ENCODE data around the gene LRRC74B.
"Not testable (repeated sequence)": the region's sequence is repeated elsewhere in the genome, so short reads cannot be mapped to it uniquely, and the experiment has no call there.

LRRC74B gene

GRCh38 chr22:21045585-21046294, at the start of gene LRRC74B:
Gene LRRC74B (plus strand): TSS chr22:21045946. CDS start chr22:21045987, 41 bp downstream.
- H3K9me3 Mint-ChIP-seq: no peaks in the 10 kb centered on the region
- DNase-seq (ENCODE audit: low spot score in 2 of 2): peak; percentile 68 to 71
- H3K27me3 Mint-ChIP-seq: peaks cover 13% of the 10 kb centered on the region
- H3K4me1 Mint-ChIP-seq: peaks cover 21% of the 10 kb centered on the region
- peak within 1 kb of the TSS; percentile 91 for H3K27ac Mint-ChIP-seq
- H3K4me3 Mint-ChIP-seq: peak within 1 kb of the TSS; percentile 77
- ATAC-seq (ENCODE audit: low read depth): peak; percentile 97
- no peaks in the 10 kb centered on the region for H3K36me3 Mint-ChIP-seq

DNA sequence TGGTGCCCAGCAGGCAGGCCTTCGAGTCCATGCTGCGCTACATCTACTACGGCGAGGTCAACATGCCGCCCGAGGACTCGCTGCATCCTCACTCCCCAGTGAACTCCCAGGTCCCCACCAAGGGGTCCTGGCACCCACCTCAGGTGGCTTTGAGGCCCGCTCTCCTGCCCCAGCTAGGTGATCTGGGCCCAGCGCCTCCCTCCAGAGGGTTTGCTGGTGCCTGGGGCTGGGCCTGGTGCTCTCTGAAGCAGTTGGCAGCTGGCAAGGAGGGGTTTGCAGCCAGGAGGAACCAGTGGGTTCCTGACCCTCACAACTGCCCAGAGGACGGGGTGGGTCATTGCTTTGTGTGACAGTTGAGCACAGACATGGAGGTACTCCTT, 49.7 kb upstream of the LRRC74B start:
- H3K4me1 Mint-ChIP-seq: peaks cover under 1% of the 10 kb centered on the region

DNA sequence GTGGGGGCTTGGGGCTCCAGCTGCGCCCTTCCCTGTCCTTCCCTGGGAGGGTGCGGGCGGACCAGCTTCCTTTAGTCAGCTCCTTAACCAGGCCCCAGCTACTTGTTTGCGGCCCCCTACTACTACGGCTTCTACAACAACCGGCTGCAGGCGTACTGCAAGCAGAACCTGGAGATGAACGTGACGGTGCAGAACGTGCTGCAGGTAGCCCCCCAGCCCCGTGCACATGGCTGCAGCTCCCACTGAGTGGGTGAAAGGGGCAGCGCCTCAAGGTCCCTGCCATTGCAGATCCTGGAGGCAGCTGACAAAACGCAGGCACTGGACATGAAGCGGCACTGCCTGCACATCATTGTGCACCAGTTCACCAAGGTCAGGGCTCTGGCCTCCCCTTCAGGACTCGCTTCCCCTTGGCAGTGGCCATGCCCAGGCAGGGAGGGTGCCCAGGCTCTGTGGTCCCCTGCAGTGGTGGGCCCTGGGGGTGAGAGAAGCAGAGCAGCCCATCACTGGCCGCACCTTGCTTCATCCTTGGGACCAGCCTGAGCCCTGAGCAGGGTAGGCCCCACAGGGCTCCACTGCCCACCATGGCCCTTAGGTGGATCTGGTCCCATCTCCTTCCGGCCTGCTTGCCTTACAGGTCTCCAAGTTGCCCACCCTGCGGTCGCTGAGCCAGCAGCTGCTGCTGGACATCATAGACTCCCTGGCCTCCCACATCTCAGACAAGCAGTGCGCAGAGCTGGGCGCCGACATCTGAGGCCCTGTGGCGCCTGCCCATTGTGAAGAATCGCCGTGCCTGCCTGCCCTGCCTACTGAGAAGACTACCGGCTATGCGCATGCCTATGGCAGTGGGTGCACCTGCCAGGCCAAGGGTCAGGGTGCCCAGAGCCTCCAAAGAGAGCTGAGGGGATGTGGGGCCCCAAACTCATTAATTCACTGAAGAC, 48.9 kb upstream of the LRRC74B start:
- Mint-ChIP-seq H3K4me1 (peaks cover 6% of the 10 kb centered on the region), H3K36me3 (peaks cover 4% of the 10 kb centered on the region), H3K27me3 (no peaks in the 10 kb centered on the region), H3K4me3 (no peak overlapping the region), H3K27ac (no peak overlapping the region), H3K9me3 (no peaks in the 10 kb centered on the region)
- ATAC-seq (ENCODE audit: low read depth) (no peak), DNase-seq (ENCODE audit: low spot score in 2 of 2) (no peak)

More for the DNA sequence above, 49.7 kb upstream of the LRRC74B start:
- Mint-ChIP-seq H3K9me3 (no peaks in the 10 kb centered on the region), H3K27ac (no peak overlapping the region), H3K27me3 (no peaks in the 10 kb centered on the region), H3K36me3 (peaks cover 2% of the 10 kb centered on the region), H3K4me3 (no peak overlapping the region)
- DNase-seq (ENCODE audit: low spot score in 2 of 2) (no peak), ATAC-seq (ENCODE audit: low read depth) (no peak)

- ATAC-seq (ENCODE audit: low read depth) (no peak), DNase-seq (ENCODE audit: low spot score in 2 of 2) (no peak)
- H3K36me3 Mint-ChIP-seq: peaks cover 2% of the 10 kb centered on the region
- H3K27ac Mint-ChIP-seq: no peak overlapping the region
- no peaks in the 10 kb centered on the region for H3K27me3 Mint-ChIP-seq
- H3K9me3 Mint-ChIP-seq: no peaks in the 10 kb centered on the region
- H3K4me3 Mint-ChIP-seq: no peak overlapping the region
- H3K4me1 Mint-ChIP-seq: peaks cover 7% of the 10 kb centered on the region
These were observed 48.0 kb upstream of the LRRC74B start for GRCh38 chr22:20997536-20998257.

GRCh38 chr22:20998411-20999336, 47.1 kb upstream of the LRRC74B start:
- no peak for ATAC-seq (ENCODE audit: low read depth)
- Mint-ChIP-seq H3K9me3 (no peaks in the 10 kb centered on the region), H3K27me3 (no peaks in the 10 kb centered on the region), H3K4me3 (no peak overlapping the region), H3K4me1 (peaks cover 13% of the 10 kb centered on the region), H3K36me3 (peaks cover 2% of the 10 kb centered on the region), H3K27ac (no peak overlapping the region)
- no peak for DNase-seq (ENCODE audit: low spot score in 2 of 2)

DNA sequence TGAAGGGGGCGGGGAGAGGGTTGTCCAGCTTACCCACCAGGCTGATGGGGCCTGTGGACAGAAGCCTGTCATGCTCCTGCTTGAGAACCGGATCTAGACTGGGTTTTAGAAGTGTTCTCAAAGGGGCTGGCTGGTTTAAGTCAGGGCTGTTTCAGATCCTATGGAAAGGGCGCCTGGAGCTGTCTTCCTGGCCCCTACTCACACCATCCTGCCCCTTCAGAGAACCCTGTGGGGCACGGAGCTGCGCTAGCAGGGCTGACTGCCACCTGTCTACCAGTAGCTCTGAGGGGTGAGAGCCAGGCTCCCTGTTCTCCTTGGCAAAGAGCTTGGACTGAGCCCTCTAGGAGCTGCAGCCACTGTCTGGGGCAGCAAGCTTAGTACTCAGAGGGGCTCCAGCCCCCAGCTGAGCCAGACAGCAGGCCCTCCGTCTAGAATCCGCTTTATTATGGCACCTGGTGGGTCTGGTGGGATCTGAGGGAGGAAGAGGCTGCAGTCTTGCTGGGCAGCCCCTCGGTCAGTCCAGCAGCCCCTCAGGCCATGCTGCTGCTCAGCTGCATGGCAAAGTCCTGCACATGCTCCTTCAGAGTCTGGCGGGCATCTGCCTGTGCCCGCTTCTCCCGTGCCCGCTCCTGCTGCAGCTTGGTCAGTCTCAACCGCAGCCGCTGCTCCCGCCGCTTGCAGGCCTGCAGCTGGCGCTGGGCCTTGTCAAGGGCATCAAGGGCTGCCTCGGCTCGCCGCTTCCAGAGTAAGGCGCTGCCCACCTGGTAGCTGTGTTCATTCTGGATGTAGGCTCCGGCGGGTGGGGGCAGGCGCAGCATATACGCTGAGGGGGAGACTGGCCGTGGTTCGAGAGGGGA, 46.2 kb upstream of the LRRC74B start:
- Mint-ChIP-seq H3K27me3 (no peaks in the 10 kb centered on the region), H3K9me3 (no peaks in the 10 kb centered on the region), H3K36me3 (peaks cover 2% of the 10 kb centered on the region), H3K4me3 (peak overlapping the region; percentile 37), H3K4me1 (peaks cover 13% of the 10 kb centered on the region), H3K27ac (peak overlapping the region; percentile 88)
- no peak for ATAC-seq (ENCODE audit: low read depth)
- no peak for DNase-seq (ENCODE audit: low spot score in 2 of 2)

DNA sequence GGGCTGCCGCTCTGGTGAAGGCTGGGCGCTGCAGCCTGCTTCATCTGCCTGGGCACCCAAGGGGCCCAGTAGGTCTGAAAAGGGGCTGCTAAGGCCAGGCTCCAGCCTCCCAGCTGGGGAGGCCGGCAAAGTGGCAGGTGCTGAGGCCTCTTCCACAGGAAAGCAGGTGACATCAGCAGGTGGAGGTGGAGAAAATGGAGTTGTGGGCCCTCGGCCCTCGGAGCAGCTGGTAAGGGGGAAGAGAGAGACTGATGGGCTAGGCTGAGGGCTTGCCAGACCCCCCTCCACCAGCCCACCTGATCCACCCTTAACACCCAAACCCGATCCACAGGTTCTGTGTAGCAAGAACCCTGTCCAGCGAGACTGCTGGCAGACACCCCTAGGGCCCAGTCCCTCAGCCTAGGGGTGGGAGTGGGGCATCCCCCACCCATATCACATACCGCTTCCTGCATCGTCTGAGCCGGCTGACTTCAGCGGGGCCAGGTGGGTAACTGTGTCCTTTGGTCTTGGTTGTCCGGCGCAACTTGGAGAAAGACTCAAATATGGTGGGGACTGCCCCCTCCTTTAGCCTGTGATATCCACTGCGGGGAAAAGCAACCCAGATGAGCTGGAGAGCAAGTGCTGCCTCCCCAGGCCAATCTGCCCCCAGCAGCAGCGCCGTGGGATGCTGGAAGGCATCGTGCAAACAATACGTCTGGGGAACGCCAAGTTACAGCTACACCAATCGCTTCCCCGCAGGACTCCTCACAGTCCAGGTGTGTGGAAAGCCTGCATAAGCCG, 45.3 kb upstream of the LRRC74B start:
- DNase-seq (ENCODE audit: low spot score in 2 of 2) (no peak), ATAC-seq (ENCODE audit: low read depth) (no peak)
- peaks cover 2% of the 10 kb centered on the region for H3K36me3 Mint-ChIP-seq
- peak overlapping the region; percentile 98 for H3K27ac Mint-ChIP-seq
- H3K4me3 Mint-ChIP-seq: peak overlapping the region; percentile 86
- no peaks in the 10 kb centered on the region for H3K27me3 Mint-ChIP-seq
- H3K4me1 Mint-ChIP-seq: peaks cover 13% of the 10 kb centered on the region
- no peaks in the 10 kb centered on the region for H3K9me3 Mint-ChIP-seq

DNA sequence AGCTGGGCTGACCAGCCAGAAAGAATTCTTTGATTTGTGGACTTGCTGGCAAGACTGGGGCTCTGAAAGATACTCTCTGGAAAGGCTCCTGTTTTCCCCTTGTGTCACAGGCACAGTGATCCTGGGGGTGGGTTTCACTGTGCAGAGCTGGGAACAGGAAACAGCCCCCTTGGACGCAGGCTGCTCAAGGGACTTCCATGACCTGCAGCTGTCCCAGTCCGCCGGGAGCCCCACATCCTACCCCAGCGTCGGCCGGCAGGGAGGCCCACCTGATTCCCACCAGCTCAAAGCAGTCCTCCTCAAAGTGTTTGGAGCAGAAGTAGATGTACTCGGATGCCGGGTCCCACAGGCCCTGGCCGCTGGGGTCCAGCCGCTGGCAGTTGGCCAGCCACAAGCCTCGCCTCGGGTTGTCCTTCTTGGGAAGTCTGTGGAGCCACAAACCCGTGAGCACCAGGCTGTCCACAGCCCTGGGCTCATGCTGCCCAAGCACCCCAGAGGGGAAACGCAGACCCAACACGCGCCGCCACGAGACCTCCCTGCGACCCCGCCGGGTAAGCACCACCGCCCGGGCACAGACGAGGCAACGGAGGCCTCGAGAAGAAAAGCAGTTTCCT, 44.7 kb upstream of the LRRC74B start:
- ATAC-seq (ENCODE audit: low read depth): no peak
- H3K9me3 Mint-ChIP-seq: no peaks in the 10 kb centered on the region
- H3K4me3 Mint-ChIP-seq: peak overlapping the region; percentile 86
- H3K27me3 Mint-ChIP-seq: no peaks in the 10 kb centered on the region
- H3K36me3 Mint-ChIP-seq: peaks cover 2% of the 10 kb centered on the region
- H3K4me1 Mint-ChIP-seq: peaks cover 13% of the 10 kb centered on the region
- no peak for DNase-seq (ENCODE audit: low spot score in 2 of 2)
- H3K27ac Mint-ChIP-seq: peak overlapping the region; percentile 98

DNA sequence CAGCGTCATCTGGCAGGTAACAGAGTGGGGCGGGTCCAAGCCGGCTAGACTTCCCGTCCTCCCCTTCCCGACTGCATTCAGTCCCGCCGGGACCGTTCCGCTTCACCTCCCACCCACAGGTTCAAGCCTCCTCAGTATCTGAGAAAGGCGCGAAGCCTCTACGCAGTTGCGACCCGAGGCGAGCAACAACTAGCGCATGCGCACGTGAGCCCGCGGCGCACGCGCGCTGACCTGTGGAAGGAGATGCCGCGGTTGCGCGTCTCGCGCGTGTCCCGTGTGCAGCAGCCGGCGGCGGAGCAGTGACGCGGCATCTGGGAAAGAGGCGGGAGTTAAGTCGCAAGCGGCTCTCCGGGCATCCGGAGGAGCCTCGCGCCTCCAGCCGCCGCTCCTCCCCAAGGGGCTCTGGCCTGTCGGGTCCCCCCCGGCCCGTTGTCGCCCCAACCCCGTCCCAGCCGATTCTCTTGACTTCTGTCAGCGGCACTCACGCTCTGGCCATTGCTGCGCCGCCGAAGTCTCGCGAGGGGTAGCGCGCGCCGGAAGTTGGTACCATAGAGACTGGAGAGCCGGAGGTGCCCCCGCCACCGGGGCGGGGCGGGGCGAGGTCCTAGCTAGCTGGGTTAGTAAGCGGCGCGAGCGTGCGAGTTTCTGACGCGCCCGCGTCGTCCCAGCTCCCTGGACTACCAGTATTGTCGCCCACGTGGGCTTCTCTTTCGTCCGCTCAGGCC, 44.0 kb upstream of the LRRC74B start, which contains the start of gene THAP7:
Gene THAP7 (minus strand): TSS at position 518 of the 725 bp plus-strand sequence. CDS start 207 bp downstream, at position 311.
- DNase-seq (ENCODE audit: low spot score in 2 of 2): peak; percentile 95 to 96
- peak; percentile 89 for ATAC-seq (ENCODE audit: low read depth)
- H3K9me3 Mint-ChIP-seq: no peaks in the 10 kb centered on the region
- peak within 1 kb of the TSS; percentile 98 for H3K27ac Mint-ChIP-seq
- H3K36me3 Mint-ChIP-seq: peaks cover 2% of the 10 kb centered on the region
- H3K27me3 Mint-ChIP-seq: no peaks in the 10 kb centered on the region
- peak within 1 kb of the TSS; percentile 86 for H3K4me3 Mint-ChIP-seq
- peaks cover 13% of the 10 kb centered on the region for H3K4me1 Mint-ChIP-seq

DNA sequence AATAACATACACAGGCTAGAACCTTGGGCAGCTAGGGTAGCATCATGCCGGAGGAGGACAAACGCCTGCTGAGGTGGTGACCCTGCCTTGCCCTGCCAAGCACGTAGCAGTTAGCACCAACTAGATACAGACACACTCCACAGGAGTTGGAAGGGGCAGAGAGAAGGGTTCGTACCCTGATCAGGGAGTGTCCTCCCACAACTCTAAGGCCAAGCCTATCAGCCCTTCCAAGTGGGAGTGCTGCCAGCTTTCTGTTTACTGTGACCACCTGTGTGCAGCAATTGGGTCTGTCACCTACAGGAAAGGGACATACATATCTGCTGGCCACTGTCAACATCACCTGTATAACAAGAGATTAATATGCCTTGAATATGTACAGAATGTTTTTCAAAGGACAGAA, 42.0 kb upstream of the LRRC74B start:
- Mint-ChIP-seq H3K4me1 (peaks cover 13% of the 10 kb centered on the region), H3K27ac (no peak overlapping the region)

DNA sequence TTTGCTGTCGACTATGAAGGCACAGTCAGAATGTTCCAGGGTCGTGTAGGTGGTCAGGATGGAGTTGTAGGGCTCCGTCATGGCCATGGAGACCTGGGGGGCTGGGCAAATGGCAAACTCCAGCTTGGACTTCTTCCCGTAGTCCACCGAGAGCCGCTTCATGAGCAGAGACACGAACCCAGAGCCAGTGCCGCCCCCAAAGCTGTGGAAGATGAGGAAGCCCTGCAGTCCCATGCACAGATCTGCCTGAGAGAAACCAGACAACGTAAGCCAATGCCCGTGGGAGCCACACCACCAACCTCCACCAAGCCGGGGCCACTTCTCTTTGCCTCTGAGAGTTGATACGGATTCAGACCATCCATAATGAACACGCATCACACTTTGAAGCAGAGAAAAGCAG, 36.5 kb upstream of the LRRC74B start:
- H3K9me3 Mint-ChIP-seq; H3K27me3 Mint-ChIP-seq; DNase-seq (ENCODE audit: low spot score in 2 of 2); H3K36me3 Mint-ChIP-seq; H3K4me1 Mint-ChIP-seq; ATAC-seq (ENCODE audit: low read depth); H3K4me3 Mint-ChIP-seq: not testable (repeated sequence)
- H3K27ac Mint-ChIP-seq: peak overlapping the region; percentile 23

More for the DNA sequence above, 42.0 kb upstream of the LRRC74B start:
- no peak overlapping the region for H3K4me3 Mint-ChIP-seq
- DNase-seq (ENCODE audit: low spot score in 2 of 2) (no peak), ATAC-seq (ENCODE audit: low read depth) (no peak)
- H3K36me3 Mint-ChIP-seq: peaks cover 2% of the 10 kb centered on the region
- no peaks in the 10 kb centered on the region for H3K27me3 Mint-ChIP-seq
- H3K9me3 Mint-ChIP-seq: no peaks in the 10 kb centered on the region
